Suprapubic skin (tissue), 3 donors: ENCODE data around the gene RNF150.

Source experiments
- CTCF ChIP-seq, 2 donors: fragments of 200-600 bp in 1 of 2; fragments of 450-650 bp in 1 of 2; sonication (generic) in 1 of 2; IDR thresholded peaks; one replicate each; pipeline ENCODE4 v1.5.1; 2016 to 2019; ENCODE audit warnings: antibody characterized with exemption in 2 of 2, mild to moderate bottlenecking in 1 of 2, moderate library complexity in 1 of 2
- POLR2A ChIP-seq, 2 donors: fragments of 450-650 bp; IDR thresholded peaks; one replicate each; pipeline ENCODE4 v1.6.1; 2017; ENCODE audit warnings: antibody characterized with exemption in 2 of 2, mild to moderate bottlenecking in 2 of 2, moderate library complexity in 2 of 2

DNA sequence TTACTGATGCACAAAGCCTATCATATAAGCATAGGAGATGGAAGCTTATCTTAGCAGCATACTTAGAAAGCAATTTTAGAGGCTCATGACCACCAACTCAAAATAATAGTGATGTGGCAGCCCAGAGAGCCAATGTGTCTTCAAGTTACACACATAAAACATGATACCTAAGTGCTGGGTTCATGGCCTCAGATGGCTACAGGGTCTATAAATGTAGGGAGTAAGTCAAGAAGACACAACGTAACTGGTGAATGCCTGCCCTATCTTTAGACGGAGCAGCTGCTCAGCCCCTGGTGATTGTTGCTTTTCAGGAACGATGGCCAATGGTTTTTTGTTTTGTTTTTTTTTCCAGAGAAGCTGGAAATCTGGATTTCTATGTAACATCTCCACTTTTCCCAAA is 42.8 kb downstream of the RNF150 start:
- no peak for TF ChIP-seq POLR2A (IDR thresholded peaks at IDR 0.05)
- no peak for TF ChIP-seq CTCF (IDR thresholded peaks at IDR 0.05)
